HuH-7 (cell line): ENCODE data around the gene KCNMA1.

Source experiments
- DNase-seq: peaks from one replicate; pipeline ENCODE4 v3.0.0; 2011; ENCODE audit warnings: low spot score

The KCNMA1 gene

GRCh38 chr10:76882245-76882644 lies 755.4 kb downstream of the KCNMA1 start:
- no peak for DNase-seq

- no peak for DNase-seq
Measured at GRCh38 chr10:76881477-76882220, 756.0 kb downstream of the KCNMA1 start.

- no peak for DNase-seq
Measured at GRCh38 chr10:76880931-76881330, 756.7 kb downstream of the KCNMA1 start.

GRCh38 chr10:76879116-76879913 lies 758.3 kb downstream of the KCNMA1 start:
- no peak for DNase-seq

GRCh38 chr10:76878514-76878913 lies 759.1 kb downstream of the KCNMA1 start:
- no peak for DNase-seq

GRCh38 chr10:76874896-76875295 lies 762.7 kb downstream of the KCNMA1 start:
- DNase-seq = no peak

GRCh38 chr10:76874176-76874575 lies 763.4 kb downstream of the KCNMA1 start:
- no peak for DNase-seq

- DNase-seq = no peak
Measured at GRCh38 chr10:76871697-76872295, 765.8 kb downstream of the KCNMA1 start.

GRCh38 chr10:76869931-76870330 lies 767.7 kb downstream of the KCNMA1 start:
- no peak for DNase-seq

GRCh38 chr10:76868098-76868977 lies 769.3 kb downstream of the KCNMA1 start:
- DNase-seq = no peak

GRCh38 chr10:76866841-76867586 lies 770.6 kb downstream of the KCNMA1 start:
- no peak for DNase-seq

- DNase-seq = no peak
Measured at GRCh38 chr10:76864922-76865321, 772.7 kb downstream of the KCNMA1 start.

GRCh38 chr10:76858721-76859120 lies 778.9 kb downstream of the KCNMA1 start:
- no peak for DNase-seq

- no peak for DNase-seq
Measured at GRCh38 chr10:76840802-76841201, 796.8 kb downstream of the KCNMA1 start.

- DNase-seq = no peak
Measured at GRCh38 chr10:76839276-76839675, 798.3 kb downstream of the KCNMA1 start.

GRCh38 chr10:76830218-76830617 lies 807.4 kb downstream of the KCNMA1 start:
- no peak for DNase-seq

- no peak for DNase-seq
Measured at GRCh38 chr10:76829724-76830123, 807.9 kb downstream of the KCNMA1 start.
